MM.1S (cell line): Measurements from ENCODE around the gene KBTBD13.

Source experiments
- DNase-seq: peaks from one replicate; pipeline ENCODE4 v3.0.0-alpha.2; 2015
- H2AFZ ChIP-seq: fragments of 300-600 bp; sonication (generic); 2 replicates; pipeline ENCODE4 v1.6.0; 2016; ENCODE audit warnings: antibody characterized with exemption, low read length
- H3F3A ChIP-seq: fragments of 300-600 bp; sonication (generic); 2 replicates; pipeline ENCODE4 v1.6.1; 2016; ENCODE audit warnings: mild to moderate bottlenecking, antibody characterized with exemption, low read length, moderate library complexity, mixed read lengths; ENCODE audit not compliant: insufficient read depth
- H3K27ac ChIP-seq: fragments of 300-600 bp; sonication (generic); 2 replicates; pipeline ENCODE4 v1.5.1; 2016; ENCODE audit warnings: mild to moderate bottlenecking, low read length
- H3K27me3 ChIP-seq: fragments of 300-600 bp; sonication (generic); replicated peaks from 2 replicates; pipeline ENCODE4 v1.6.0; 2016; ENCODE audit warnings: low read length; ENCODE audit not compliant: insufficient read depth
- H3K36me3 ChIP-seq: fragments of 300-600 bp; sonication (generic); replicated peaks from 2 replicates; pipeline ENCODE4 v1.6.1; 2016; ENCODE audit warnings: mild to moderate bottlenecking, low read length, mixed read lengths; ENCODE audit not compliant: insufficient read depth
- H3K4me1 ChIP-seq: fragments of 300-600 bp; sonication (generic); 2 replicates; pipeline ENCODE4 v1.6.1; 2016; ENCODE audit warnings: low read length, mixed read lengths
- H3K4me2 ChIP-seq: fragments of 300-600 bp; sonication (generic); 2 replicates; pipeline ENCODE4 v1.6.0; 2016; ENCODE audit warnings: low read depth, low read length
- H3K4me3 ChIP-seq: fragments of 300-600 bp; sonication (generic); 2 replicates; pipeline ENCODE4 v1.5.1; 2016; ENCODE audit warnings: low read length, mixed read lengths
- H3K79me2 ChIP-seq: fragments of 300-600 bp; sonication (generic); 2 replicates; pipeline ENCODE4 v1.6.1; 2016; ENCODE audit warnings: mixed run types, low read length, mixed read lengths
- H3K9ac ChIP-seq: fragments of 300-600 bp; sonication (generic); 2 replicates; pipeline ENCODE4 v1.6.1; 2016; ENCODE audit warnings: low read length, mixed read lengths
- H3K9me2 ChIP-seq: fragments of 300-600 bp; sonication (generic); replicated peaks from 2 replicates; pipeline ENCODE4 v1.6.1; 2016; ENCODE audit warnings: mild to moderate bottlenecking, low read length, mixed read lengths; ENCODE audit not compliant: insufficient read depth
- H3K9me3 ChIP-seq: fragments of 300-600 bp; sonication (generic); replicated peaks from 2 replicates; pipeline ENCODE4 v1.6.1; 2016; ENCODE audit warnings: mild to moderate bottlenecking, low read length, mixed read lengths; ENCODE audit not compliant: insufficient read depth
- H4K20me1 ChIP-seq: fragments of 300-600 bp; sonication (generic); 2 replicates; pipeline ENCODE4 v1.6.1; 2016; ENCODE audit warnings: mild to moderate bottlenecking, low read length, moderate library complexity, mixed read lengths; ENCODE audit not compliant: insufficient read depth
- CTCF ChIP-seq: fragments of 300-600 bp; sonication (generic); IDR thresholded peaks from 2 replicates; pipeline ENCODE4 v1.5.1; 2016; ENCODE audit warnings: antibody characterized with exemption, low read length, mixed read lengths
- EZH2 ChIP-seq: fragments of 300-600 bp; sonication (generic); optimal IDR thresholded peaks from 2 replicates; pipeline ENCODE3; 2017; ENCODE audit warnings: low read depth, mild to moderate bottlenecking, antibody characterized with exemption, low read length, mixed read lengths
- EZH2phosphoT487 ChIP-seq: fragments of 300-600 bp; sonication (generic); IDR thresholded peaks from 2 replicates; pipeline ENCODE4 v1.6.1; 2018; ENCODE audit warnings: antibody characterized with exemption, low read length

The KBTBD13 gene

GRCh38 chr15:65087873-65088642 is 11.5 kb downstream of the KBTBD13 start:
- Histone ChIP-seq H3F3A (no peaks in the 10 kb centered on the region), H3K4me2 (no peak overlapping the region), H2AFZ (no peak overlapping the region), H3K4me3 (no peak overlapping the region), H3K36me3 (no peaks in the 10 kb centered on the region), H3K9me2 (no peaks in the 10 kb centered on the region), H3K27ac (no peak overlapping the region), H3K4me1 (no peaks in the 10 kb centered on the region), H3K27me3 (no peaks in the 10 kb centered on the region), H3K9ac (no peak overlapping the region), H3K9me3 (no peaks in the 10 kb centered on the region), H4K20me1 (no peaks in the 10 kb centered on the region), H3K79me2 (no peaks in the 10 kb centered on the region)
- no peak for TF ChIP-seq EZH2
- TF ChIP-seq EZH2phosphoT487 = no peak
- no peak for TF ChIP-seq CTCF
- no peak for DNase-seq

GRCh38 chr15:65088643-65089021 is 12.1 kb downstream of the KBTBD13 start:
- Histone ChIP-seq H2AFZ (no peak overlapping the region), H3K9me2 (no peaks in the 10 kb centered on the region), H3K4me3 (no peak overlapping the region), H3K9ac (no peak overlapping the region), H3K79me2 (no peaks in the 10 kb centered on the region), H3K36me3 (no peaks in the 10 kb centered on the region), H4K20me1 (no peaks in the 10 kb centered on the region), H3F3A (no peaks in the 10 kb centered on the region), H3K9me3 (no peaks in the 10 kb centered on the region), H3K27me3 (no peaks in the 10 kb centered on the region), H3K4me1 (no peaks in the 10 kb centered on the region), H3K4me2 (no peak overlapping the region), H3K27ac (no peak overlapping the region)
- DNase-seq = no peak
- TF ChIP-seq CTCF (no peak), EZH2phosphoT487 (no peak), EZH2 (no peak)

- no peak overlapping the region for H3K9ac ChIP-seq
- no peaks in the 10 kb centered on the region for H4K20me1 ChIP-seq
- no peaks in the 10 kb centered on the region for H3K9me3 ChIP-seq
- H3K79me2 ChIP-seq = no peaks in the 10 kb centered on the region
- H3K36me3 ChIP-seq = no peaks in the 10 kb centered on the region
- H3K4me1 ChIP-seq = no peaks in the 10 kb centered on the region
- H3K27me3 ChIP-seq = no peaks in the 10 kb centered on the region
- no peaks in the 10 kb centered on the region for H3F3A ChIP-seq
- H3K4me2 ChIP-seq = no peak overlapping the region
- H3K9me2 ChIP-seq = no peaks in the 10 kb centered on the region
- no peak overlapping the region for H3K4me3 ChIP-seq
- H2AFZ ChIP-seq = no peak overlapping the region
- TF ChIP-seq CTCF = no peak
- no peak for TF ChIP-seq EZH2phosphoT487
- TF ChIP-seq EZH2 = no peak
- no peak overlapping the region for H3K27ac ChIP-seq
- no peak for DNase-seq
These were observed 12.8 kb downstream of the KBTBD13 start for GRCh38 chr15:65089206-65089824.
